ENCODE measurements around the gene DEFB108B.
"Not testable (repeated sequence)": the region's sequence is repeated elsewhere in the genome, so short reads cannot be mapped to it uniquely, and the experiment has no call there.

DEFB108B gene

DNA sequence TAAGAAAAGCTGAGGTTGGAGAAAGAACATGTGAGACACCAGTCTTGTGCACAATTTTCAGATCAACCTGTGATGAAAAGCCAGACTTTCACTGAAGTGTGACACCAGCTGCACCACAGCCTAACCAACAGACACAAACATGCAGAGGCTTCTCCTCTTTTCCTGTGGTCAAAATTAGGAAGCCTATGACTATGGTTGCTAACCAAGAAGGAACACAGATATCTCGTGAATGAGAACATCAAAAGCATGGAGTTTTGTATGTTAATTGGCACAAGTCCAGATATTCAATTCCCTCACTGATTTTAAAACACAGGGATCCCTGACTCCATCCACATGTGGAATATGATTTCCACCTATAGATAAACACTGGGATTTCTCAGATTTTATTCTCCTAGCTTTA, 11.5 kb upstream of the DEFB108B start:
- DNase-seq, result not testable (repeated sequence)

DNA sequence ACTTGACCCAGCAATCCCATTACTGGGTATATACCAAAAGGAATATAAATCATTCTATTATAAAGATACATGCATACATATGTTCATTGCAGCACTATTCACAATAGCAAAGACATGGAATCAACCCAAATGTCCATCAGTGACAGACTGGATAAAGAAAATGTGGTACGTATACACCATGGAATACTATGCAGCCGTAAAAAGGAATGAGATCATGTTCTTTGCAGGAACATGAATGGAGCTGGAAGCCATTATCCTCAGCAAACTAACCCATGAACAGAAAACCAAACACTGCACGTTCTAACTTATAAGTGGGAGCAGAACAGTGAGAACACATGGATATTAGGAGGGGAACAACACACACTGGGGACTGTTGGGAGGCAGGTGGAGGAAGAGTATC, 3.8 kb upstream of the DEFB108B start:
- not testable (repeated sequence) for DNase-seq

DNA sequence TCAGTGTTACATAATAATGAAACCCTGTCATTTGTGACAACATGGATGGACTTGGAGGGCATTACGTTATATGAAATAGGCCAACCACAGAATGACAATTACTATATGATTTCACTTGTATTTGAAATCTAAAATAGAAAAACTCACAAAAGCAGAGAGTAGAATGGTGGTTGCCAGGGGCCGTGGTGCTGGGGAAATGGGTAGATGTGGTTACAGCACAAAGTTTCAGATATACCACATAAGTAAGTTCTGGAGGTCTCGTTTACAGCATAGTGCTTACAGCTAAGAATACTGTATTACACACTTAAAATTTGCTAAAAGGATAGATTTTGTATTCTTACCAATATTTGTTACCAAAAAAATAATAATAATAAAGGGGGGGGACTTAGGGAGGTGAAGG, 3.3 kb upstream of the DEFB108B start:
- not testable (repeated sequence) for DNase-seq

DNA sequence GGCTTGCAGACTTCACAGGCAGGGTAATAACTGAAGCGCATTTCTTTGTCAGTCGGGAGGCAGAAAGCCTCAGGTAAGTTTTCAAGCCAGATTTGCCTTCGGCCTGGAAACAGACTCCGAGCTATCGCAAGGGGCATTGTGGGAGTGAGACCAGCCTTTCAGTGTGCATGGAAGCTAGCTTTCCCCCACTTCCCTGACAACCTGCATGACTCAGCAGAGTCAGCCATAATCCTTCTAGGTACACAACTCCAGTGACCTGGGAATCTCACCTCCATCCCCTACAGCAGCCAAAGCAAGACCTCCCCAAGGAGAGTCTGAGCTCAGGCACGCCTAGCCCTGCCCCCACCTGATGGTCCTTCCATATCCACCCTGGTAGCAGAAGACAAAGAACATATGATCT, 9.7 kb downstream of the DEFB108B start:
- DNase-seq, result not testable (repeated sequence)

- DNase-seq, result not testable (repeated sequence)
These were observed 10.4 kb downstream of the DEFB108B start for GRCh38 chr11:71843355-71843754.

DNA sequence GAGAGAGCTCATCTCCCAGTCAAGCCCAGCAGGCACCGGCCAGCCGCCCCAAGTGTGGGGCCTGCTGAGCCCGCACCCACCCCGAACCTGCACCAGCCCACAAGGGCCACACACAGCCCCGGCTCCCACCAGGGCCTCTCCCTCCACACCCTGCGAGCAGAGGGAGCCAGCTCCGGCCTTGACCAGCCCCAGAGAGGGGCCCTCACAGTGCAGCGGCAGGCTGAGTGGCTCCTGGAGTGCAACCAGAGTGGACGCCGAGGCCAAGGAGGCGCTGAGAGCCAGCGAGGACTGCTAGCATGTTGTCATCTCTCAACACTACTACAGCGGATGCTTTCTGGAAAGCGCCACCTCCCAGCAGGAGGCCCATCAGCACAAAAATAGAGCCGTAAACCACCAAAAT, 10.9 kb downstream of the DEFB108B start:
- no peak for DNase-seq

- DNase-seq, result not testable (repeated sequence)
These were observed 20.9 kb downstream of the DEFB108B start for GRCh38 chr11:71853895-71854294.

- not testable (repeated sequence) for DNase-seq
These were observed 22.9 kb downstream of the DEFB108B start for GRCh38 chr11:71855880-71856279.

- DNase-seq, result not testable (repeated sequence)
These were observed 27.8 kb downstream of the DEFB108B start for GRCh38 chr11:71860835-71861234.

DNA sequence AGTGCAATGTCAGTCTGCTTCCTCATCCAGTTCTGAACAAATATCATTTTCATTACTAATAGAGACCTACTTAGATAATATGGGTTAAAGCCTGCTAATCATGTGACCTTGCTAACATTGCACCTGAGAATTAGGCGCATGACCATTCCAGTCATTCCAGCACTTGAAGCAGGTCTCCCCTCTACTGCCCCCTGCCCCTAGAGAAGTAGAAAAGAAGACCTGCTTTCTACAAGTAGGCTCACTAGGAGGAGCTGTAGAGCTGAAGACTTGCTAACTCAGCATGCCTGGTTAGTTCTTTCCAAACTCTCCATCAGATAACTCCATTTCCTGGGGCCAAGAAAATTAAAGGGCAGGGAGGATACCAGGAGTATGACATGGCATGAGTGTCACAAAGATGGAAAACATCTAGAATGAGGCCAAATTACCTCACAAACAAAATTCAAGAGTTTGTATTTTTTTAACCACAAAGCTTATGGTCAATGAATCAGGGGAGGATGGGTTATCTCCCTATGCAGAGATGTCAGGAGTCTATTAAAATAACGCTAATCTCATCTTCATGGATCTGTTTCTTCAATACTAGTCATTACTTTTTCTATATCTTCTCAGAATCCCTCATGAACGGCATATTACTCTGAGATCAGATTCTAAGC, 31.1 kb downstream of the DEFB108B start:
- not testable (repeated sequence) for DNase-seq

DNA sequence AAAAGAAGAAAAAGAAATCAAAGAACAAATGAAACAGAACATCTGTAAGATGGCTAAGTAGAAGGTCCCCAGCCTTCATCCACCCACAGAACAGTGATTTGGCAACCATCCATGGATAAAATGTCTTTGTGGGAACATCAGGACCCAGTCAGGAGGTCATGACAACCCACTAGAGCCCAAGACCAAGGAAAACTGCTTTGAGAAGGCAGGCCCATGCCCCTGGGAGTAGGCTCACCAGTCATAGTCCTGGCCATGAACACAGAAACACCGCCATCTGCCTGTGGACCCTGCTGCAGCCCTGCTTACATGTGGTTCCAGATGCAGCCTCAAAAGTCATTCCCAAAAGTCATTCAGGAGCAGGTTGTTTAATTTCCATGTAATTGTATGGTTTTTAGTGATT, 34.2 kb downstream of the DEFB108B start:
- not testable (repeated sequence) for DNase-seq

DNA sequence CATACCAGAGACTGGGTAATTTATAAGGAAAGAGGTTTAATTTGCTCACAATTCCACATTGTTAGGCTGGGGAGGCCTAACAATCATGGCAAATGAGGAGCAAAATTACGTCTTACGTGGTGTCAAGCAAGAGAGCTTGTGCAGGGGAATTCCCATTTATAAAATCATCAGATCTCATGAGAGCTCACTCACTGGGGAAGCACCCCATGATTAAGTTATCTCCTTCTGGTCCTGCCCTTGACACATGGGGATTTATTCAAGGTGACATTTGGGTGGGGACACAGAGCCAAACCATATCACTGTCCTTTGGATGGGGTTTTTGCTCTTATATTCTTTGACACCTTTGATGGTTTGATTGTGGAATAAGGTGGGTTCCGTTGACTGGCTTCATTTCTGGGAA, 36.9 kb downstream of the DEFB108B start:
- DNase-seq, result not testable (repeated sequence)

DNA sequence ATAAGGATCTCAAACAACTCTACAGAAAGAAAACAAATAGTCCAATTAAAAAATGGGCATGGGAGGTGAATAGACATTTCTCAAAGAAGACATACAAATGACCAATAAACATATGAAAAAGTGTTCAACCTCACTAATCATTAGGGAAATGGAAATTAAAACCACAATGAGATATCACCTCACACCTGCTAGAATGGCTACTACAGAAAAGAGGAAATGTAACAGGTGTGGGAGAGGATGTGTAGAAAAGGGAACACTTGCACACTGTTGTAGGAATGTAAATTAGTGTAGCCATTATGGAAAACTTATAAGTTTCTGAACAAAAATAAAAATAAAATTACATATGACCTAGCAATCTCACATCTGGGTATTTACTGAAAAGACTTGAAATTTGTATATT, 37.7 kb downstream of the DEFB108B start:
- DNase-seq, result not testable (repeated sequence)

- not testable (repeated sequence) for DNase-seq
These were observed 43.3 kb downstream of the DEFB108B start for GRCh38 chr11:71876262-71876661.

GRCh38 chr11:71878059-71878458, 45.1 kb downstream of the DEFB108B start, which contains the start of gene DEFB131B:
DEFB131B (plus strand) TSS chr11:71878453; CDS start chr11:71878453, 0 bp downstream.
- not testable (repeated sequence) for DNase-seq

DNA sequence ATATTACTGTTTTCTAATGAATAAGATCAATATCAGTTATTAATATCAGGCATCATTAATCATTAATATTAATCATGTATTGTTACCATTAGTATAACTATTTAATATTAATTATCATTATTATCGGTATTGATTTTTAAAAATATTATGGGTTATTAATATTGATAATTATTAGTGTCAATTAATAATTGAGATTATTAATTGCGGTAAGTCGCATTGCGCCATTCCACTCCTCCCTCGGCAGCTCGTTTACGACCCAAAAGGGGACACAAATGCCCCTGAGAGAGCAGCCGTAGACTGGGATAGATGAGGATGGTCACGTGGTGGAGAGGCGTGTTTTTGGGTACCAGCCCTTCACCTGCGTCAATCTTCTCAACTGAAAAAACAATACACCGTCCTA, 52.8 kb downstream of the DEFB108B start:
- not testable (repeated sequence) for DNase-seq
